ENCODE measurements around the gene PEX11B. TPM values are rescaled to one million over a fixed set of nuclear protein-coding genes. Genes with fewer than 3 reads are reported as not detected.

Gene PEX11B
- total RNA-seq, 4 donors from 2014 or later, result 8.8 to 38.9 (median 27.0) TPM

- no peaks in the 10 kb centered on the region for H3K36me3 ChIP-seq
- TF ChIP-seq, protein P1, sequence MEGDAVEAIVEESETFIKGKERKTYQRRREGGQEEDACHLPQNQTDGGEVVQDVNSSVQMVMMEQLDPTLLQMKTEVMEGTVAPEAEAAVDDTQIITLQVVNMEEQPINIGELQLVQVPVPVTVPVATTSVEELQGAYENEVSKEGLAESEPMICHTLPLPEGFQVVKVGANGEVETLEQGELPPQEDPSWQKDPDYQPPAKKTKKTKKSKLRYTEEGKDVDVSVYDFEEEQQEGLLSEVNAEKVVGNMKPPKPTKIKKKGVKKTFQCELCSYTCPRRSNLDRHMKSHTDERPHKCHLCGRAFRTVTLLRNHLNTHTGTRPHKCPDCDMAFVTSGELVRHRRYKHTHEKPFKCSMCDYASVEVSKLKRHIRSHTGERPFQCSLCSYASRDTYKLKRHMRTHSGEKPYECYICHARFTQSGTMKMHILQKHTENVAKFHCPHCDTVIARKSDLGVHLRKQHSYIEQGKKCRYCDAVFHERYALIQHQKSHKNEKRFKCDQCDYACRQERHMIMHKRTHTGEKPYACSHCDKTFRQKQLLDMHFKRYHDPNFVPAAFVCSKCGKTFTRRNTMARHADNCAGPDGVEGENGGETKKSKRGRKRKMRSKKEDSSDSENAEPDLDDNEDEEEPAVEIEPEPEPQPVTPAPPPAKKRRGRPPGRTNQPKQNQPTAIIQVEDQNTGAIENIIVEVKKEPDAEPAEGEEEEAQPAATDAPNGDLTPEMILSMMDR (IDR thresholded peaks at IDR 0.05), result no peak
- peak in 2 of 3 donors; percentile 95 to 96 for TF ChIP-seq POLR2AphosphoS5 (IDR thresholded peaks at IDR 0.05)
- no peak for TF ChIP-seq EP300 (IDR thresholded peaks at IDR 0.05; ENCODE audit: low read depth)
- TF ChIP-seq POLR2A (IDR thresholded peaks at IDR 0.05), result peak; percentile 92
- H3K4me1 ChIP-seq, result peaks cover 19 to 55% (median 43%) of the 10 kb centered on the region in 4 donors
- in situ Hi-C loops (cut with MboI; ENCODE audit: low pct_ligation_motif_present in 1 of 4, low pct_unique_long_range_greater_than_20kb in 1 of 4, low sequenced_read_pairs in 3 of 4) (no loop called here), intact Hi-C loops (cut with DNase I; ENCODE audit: low total_unique reads) (no loop called here)
- peaks cover 29% of the 10 kb centered on the region for H3K27me3 ChIP-seq
- H3K27ac ChIP-seq, result peak within 1 kb of the TSS; percentile 87 to 95 (median 90)
- H3K4me3 ChIP-seq, result peak within 1 kb of the TSS; percentile 39 to 76 (median 50)
- DNase-seq, result peak; percentile 97
- H3K9me3 ChIP-seq, result peaks cover 0 to 4% of the 10 kb centered on the region in 2 donors
- WGBS, 2 donors (ENCODE audit: low coverage in 1 of 2), result 1 to 3% methylated on average over 4 to 37 of the region's 37 CpGs
Measured at GRCh38 chr1:145964328-145965118, 46.0 kb upstream of the PEX11B start, which contains the start of the genes ANKRD34A and POLR3GL. Gene ANKRD34A, minus strand, starts transcription at chr1:145964575. Its CDS starts 2,816 bp downstream, at chr1:145961759. Gene POLR3GL, plus strand, starts transcription at chr1:145964690. Its CDS starts 10,176 bp downstream, at chr1:145974866.

DNA sequence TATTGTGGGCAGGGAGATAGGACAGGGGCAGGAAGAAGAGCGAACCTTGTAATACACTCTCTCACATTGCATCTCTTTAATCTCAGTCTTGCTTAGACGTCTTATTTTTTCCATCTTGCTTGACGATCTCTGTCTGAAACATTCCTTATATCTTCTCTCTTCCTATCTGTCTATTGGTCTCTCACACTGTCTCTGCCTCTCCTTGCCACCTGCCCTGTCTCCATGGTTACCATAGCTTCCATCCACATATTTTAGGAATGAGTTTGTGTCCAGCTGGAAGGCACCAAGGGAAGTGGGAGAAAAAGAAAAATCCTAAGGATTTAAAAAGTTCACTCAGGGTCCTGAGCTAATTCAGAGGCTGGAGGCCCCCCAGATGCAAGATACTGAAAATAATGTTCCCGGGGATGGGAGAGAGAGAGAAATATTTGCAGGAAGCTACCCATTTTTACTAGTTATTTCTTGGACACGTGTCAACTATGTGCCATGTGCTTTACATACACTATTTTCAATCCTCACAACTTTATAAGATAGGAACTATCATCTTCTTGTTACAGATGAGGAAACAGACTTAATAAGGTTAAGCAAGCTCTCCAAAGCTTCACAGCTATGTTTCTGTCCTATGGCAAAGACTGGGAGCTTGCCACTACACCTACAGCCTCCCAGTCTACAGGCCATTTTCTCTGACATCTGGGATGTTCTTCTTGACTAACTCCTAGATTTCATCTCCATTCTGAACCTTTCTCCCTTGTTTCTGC is 44.9 kb upstream of the PEX11B start:
- Histone ChIP-seq H3K27ac (peak overlapping the region; percentile 87 to 95 (median 90)), H3K9me3 (peaks cover 0 to 4% of the 10 kb centered on the region in 2 donors), H3K36me3 (no peaks in the 10 kb centered on the region), H3K27me3 (peaks cover 36% of the 10 kb centered on the region), H3K4me3 (peak overlapping the region in 3 of 4 donors; percentile 39 to 76 (median 58)), H3K4me1 (peaks cover 21 to 58% (median 45%) of the 10 kb centered on the region in 4 donors)
- TF ChIP-seq, protein P1 (IDR thresholded peaks at IDR 0.05), result no peak
- TF ChIP-seq EP300 (IDR thresholded peaks at IDR 0.05; ENCODE audit: low read depth), result no peak
- no peak for TF ChIP-seq POLR2AphosphoS5 (IDR thresholded peaks at IDR 0.05)
- TF ChIP-seq POLR2A (IDR thresholded peaks at IDR 0.05), result no peak
- in situ Hi-C loops (cut with MboI; ENCODE audit: low pct_ligation_motif_present in 1 of 4, low pct_unique_long_range_greater_than_20kb in 1 of 4, low sequenced_read_pairs in 3 of 4), result no loop called here
- 16 to 29% methylated on average over 5 of the region's 5 CpGs for WGBS, 2 donors (ENCODE audit: low coverage in 1 of 2)
- no peak for DNase-seq
- intact Hi-C loops (cut with DNase I; ENCODE audit: low total_unique reads), result no loop called here

DNA sequence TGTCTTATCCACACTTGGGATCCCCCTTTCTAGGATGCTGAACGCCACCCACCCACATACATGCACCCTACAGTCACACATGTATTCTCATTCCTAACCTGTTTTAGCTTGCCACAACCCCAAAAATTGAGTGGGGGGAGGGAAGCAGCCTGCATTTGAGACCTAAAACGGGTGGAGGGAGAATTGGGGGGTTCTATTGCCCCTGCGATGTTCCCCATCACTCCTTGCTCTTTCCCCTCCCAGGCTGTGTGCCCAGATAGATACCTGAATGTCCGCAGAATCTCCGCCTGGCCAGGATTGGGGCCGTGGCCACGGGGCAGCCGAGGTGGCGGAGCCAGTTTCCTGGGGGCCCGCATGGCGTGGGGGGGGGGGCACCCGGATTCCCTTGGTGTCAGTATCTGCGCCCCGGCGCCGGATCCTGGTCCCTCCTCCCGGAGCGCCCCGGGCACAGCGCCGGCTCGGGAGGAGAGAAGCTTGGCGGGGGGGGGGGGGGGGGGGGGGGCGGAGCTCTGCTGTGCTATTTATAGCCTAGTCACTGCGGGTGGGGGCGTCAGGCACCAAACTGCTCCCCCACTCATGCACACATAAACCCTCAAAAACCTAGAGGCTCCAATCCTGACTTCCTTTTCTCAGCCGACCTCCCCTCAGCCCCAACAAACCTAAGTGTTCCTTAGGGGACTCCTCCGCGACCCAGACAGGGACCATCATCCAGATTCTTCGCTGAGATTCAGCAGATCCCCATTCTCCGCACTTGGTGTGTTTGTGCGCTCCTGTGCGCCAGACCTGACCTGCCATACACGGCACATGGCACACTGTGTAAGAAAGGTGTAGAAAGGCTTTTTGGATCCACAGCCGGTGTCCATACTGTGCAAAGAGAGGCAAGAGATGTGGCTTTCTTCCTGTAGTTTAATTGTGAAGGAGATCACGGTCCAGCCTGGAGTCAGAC is 43.9 kb upstream of the PEX11B start:
- Histone ChIP-seq H3K27me3 (peaks cover 36% of the 10 kb centered on the region), H3K4me3 (peak overlapping the region; percentile 42 to 67 (median 47))
- in situ Hi-C loops (cut with MboI; ENCODE audit: low pct_ligation_motif_present in 1 of 4, low pct_unique_long_range_greater_than_20kb in 1 of 4, low sequenced_read_pairs in 3 of 4), result no loop called here

More for the DNA sequence above, 43.9 kb upstream of the PEX11B start:
- no peaks in the 10 kb centered on the region for H3K36me3 ChIP-seq
- peaks cover 0 to 4% of the 10 kb centered on the region in 2 donors for H3K9me3 ChIP-seq
- no peak for TF ChIP-seq POLR2AphosphoS5 (IDR thresholded peaks at IDR 0.05)
- TF ChIP-seq, protein P1 (IDR thresholded peaks at IDR 0.05), result no peak
- no peak for TF ChIP-seq EP300 (IDR thresholded peaks at IDR 0.05; ENCODE audit: low read depth)
- TF ChIP-seq POLR2A (IDR thresholded peaks at IDR 0.05), result no peak
- peak; percentile 38 for DNase-seq
- WGBS, 2 donors (ENCODE audit: low coverage in 1 of 2), result 0 to 2% methylated on average over 4 to 27 of the region's 36 CpGs
- intact Hi-C loops (cut with DNase I; ENCODE audit: low total_unique reads), result no loop called here
- peaks cover 25 to 63% (median 49%) of the 10 kb centered on the region in 4 donors for H3K4me1 ChIP-seq
- H3K27ac ChIP-seq, result peak overlapping the region; percentile 87 to 95 (median 90)

All from transverse colon (tissue), 4 donors.